GM18520 (cell line): ENCODE data around the gene DDR1.
"Not testable (repeated sequence)": the region's sequence is repeated elsewhere in the genome, so short reads cannot be mapped to it uniquely, and the experiment has no call there.

ENCODE experiments used
- ATAC-seq: cut with Tn5 transposase; IDR thresholded peaks from one replicate; pipeline ENCODE4 v1.9.1; 2021; ENCODE audit not compliant: unreplicated experiment

DDR1 gene

GRCh38 chr6:30854285-30855040, 29.9 kb upstream of the DDR1 start:
- no peak for ATAC-seq

DNA sequence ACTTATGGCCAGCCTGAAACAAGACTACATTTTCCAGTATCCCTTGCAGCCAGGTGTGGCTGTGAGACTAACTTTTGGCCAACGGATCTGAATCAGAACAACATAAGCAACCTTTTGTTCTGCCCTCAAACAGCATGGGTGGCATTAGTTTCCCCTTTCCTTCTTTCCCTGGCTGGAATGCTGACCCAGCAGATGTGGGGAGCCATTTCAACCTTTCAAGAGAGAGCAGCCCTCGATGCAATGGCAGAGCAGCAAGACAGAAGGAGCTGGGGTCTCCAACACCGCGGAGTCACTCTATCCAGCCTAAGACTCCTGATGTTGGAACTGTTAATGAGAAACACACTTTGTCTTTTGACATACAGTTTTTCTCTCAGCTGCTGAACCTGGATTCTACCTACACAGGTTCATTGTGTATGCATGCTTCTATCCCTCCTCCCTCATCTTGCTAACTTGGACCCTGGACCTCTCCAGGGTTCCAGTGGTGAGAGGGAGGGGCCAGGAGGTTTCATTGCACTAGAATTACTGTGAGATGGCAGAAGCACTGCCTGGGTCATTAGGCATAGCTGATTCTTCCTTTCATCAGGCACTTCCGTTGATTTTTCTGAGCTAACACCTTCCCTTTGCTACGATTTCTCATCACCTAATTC, 28.8 kb upstream of the DDR1 start:
- no peak for ATAC-seq

GRCh38 chr6:30857112-30857511, 27.2 kb upstream of the DDR1 start:
- no peak for ATAC-seq

DNA sequence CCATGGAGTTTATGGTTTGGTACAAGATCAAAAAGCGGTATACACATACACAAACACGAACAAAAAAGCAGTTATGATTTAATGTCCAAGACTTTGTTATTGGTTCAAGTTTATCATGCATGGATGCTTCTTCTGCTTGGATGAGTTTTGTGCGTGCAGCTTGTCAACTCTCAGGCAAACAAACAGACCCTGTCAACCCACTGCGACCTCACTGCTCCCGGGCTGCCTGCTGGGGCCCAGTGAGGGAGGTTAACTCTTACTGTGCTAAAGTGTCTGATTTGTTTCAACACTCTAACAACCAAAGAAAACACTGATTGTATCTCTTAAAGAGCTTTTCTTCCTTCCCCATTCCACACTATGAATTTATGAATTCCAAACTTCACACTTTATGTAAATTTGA, 26.8 kb upstream of the DDR1 start:
- no peak for ATAC-seq

- ATAC-seq: not testable (repeated sequence)
These were observed 24.6 kb upstream of the DDR1 start for GRCh38 chr6:30859726-30860125.

- no peak for ATAC-seq
These were observed 22.9 kb upstream of the DDR1 start for GRCh38 chr6:30861257-30862048.

GRCh38 chr6:30862156-30862875, 22.0 kb upstream of the DDR1 start:
- no peak for ATAC-seq

GRCh38 chr6:30864325-30864724, 20.0 kb upstream of the DDR1 start:
- no peak for ATAC-seq

DNA sequence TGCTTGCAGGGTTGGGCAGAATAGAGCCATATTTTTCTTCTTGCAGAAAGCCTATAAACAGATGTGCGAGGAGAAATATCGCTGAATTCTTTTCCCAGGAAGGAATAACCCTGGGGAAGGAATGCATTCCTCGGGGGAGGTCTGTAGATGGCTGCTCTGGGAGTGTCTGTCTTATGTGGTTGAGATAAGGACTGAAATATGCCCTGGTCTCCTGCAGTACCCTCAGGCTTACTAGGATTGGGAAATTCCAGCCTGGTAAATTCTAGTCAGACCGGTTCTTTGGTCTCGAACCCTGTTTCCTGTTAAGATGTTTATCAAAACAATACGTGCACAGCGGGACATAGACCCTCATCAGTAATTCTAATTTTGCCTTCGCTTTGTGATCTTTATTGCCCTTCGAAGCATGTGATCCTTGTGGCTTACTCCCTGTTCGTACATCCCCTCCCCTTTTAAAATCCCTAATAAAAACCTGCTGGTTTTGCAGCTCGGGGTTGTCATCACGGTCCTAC, 15.0 kb upstream of the DDR1 start:
- ATAC-seq: not testable (repeated sequence)

GRCh38 chr6:30870546-30870945, 13.8 kb upstream of the DDR1 start:
- ATAC-seq: no peak

- ATAC-seq: no peak
These were observed 12.6 kb upstream of the DDR1 start for GRCh38 chr6:30871592-30872183.

GRCh38 chr6:30873137-30873640, 11.1 kb upstream of the DDR1 start:
- no peak for ATAC-seq

DNA sequence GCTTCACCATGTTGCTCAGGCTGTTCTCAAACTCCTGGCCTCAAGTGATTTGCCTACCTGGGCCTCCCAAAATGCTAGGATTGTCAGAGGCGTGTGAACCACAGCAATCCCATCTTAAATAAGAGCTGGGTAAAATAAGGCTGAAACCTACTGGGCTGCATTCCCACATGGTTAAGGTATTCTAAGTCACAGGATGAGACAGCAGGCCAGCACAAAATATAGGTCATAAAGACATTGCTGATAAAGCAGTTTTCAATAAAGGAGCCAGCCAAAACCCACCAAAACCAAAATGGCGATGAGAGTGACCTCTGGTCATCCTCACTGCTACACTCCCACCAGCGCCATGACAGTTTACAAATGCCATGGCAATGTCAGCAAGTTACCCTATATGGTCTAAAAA, 10.5 kb upstream of the DDR1 start:
- not testable (repeated sequence) for ATAC-seq

GRCh38 chr6:30875244-30876038, 8.9 kb upstream of the DDR1 start:
- ATAC-seq: no peak

- ATAC-seq: no peak
These were observed 8.1 kb upstream of the DDR1 start for GRCh38 chr6:30876039-30876730.

DNA sequence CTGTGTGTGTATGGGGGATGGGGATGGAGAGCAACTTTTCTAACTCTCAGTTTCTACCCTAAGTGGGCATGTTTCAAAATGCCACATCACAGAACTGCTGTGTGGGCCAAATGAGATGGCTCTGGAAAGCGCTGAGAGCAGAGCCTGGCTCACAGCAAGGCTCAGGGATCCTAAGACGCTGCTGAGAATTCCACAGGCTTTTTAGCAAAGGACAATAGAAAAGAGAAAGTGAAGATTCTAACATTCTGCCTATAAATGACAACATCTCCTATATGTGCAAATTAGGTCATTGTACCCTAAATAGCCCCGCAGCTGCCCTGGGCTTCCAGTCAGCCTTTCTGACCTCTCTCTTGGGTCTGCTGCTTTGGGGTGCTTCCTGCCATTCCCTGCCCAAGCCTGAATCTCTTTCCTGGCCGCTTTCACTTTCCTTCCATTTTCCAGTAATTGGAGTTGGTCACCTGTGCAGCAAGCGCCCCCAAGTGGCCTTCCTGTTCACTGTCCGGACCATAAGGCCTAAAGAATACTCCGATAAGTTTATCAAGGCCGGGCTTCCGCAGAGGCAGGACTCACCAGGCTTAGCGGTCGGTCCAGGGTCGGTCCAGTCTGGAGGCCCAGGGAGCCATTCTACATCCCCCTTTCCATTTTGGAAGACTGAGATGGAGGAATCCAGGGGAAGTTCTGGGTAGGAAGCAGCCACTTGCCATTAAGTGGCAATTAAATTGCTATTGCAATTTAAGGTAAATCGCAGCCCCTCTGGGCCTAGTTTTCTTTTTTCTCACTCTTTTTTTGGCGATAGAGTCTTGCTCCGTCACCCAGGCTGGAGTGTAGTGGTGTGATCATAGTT, 6.7 kb upstream of the DDR1 start:
- no peak for ATAC-seq

- no peak for ATAC-seq
These were observed 4.5 kb upstream of the DDR1 start for GRCh38 chr6:30879684-30880427.
